Heart left ventricle (tissue), 16 donors: ENCODE results near the gene LETM1. TPM values are rescaled to one million over a fixed set of nuclear protein-coding genes. Genes with fewer than 3 reads are reported as not detected.

Experiments used
- ATAC-seq, 4 donors: fragments of 200-7000 bp; cut with Tn5 transposase; one replicate each; pipeline ENCODE4 v1.9.1; 2020 to 2022; ENCODE audit warnings: moderate library complexity in 4 of 4, mild to moderate bottlenecking in 3 of 4, moderate number of reproducible peaks in 1 of 4
- DNase-seq, 5 donors: peaks; one replicate each; pipeline ENCODE4 v3.0.0-alpha.2; 2020
- H3K27ac ChIP-seq, 12 donors: fragments of 200-600 bp; sonication (generic) in 4 of 12; one replicate each; pipeline versions ENCODE4 v1.5.0 to v1.8.0; 2016 to 2022; ENCODE audit warnings: mild to moderate bottlenecking in 2 of 12
- H3K27me3 ChIP-seq, 9 donors: fragments of 200-600 bp; sonication (generic) in 2 of 9; one replicate each; pipeline versions ENCODE4 v1.5.1 to v1.8.0; 2016 to 2022; ENCODE audit warnings: mild to moderate bottlenecking in 3 of 9
- H3K36me3 ChIP-seq, 9 donors: fragments of 200-600 bp; sonication (generic) in 2 of 9; one replicate each; pipeline versions ENCODE4 v1.5.0 to v1.8.0; 2018 to 2022; ENCODE audit warnings: mild to moderate bottlenecking in 2 of 9
- H3K4me1 ChIP-seq, 12 donors: fragments of 200-600 bp; sonication (generic) in 4 of 12; one replicate each; pipeline versions ENCODE4 v1.5.0 to v1.8.0; 2016 to 2022; ENCODE audit warnings: mild to moderate bottlenecking in 3 of 12
- H3K4me3 ChIP-seq, 12 donors: fragments of 200-600 bp; sonication (generic) in 4 of 12; one replicate each; pipeline versions ENCODE4 v1.5.0 to v1.8.0; 2017 to 2022; ENCODE audit warnings: mild to moderate bottlenecking in 9 of 12, moderate library complexity in 4 of 12
- H3K9me3 ChIP-seq, 12 donors: fragments of 200-600 bp; sonication (generic) in 4 of 12; one replicate each; pipeline versions ENCODE4 v1.5.0 to v1.8.0; 2016 to 2022; ENCODE audit warnings: mild to moderate bottlenecking in 1 of 12
- CTCF ChIP-seq, 12 donors: fragments of 200-600 bp; sonication (generic) in 4 of 12; IDR thresholded peaks; one replicate each; pipeline versions ENCODE4 v1.5.0 to v1.8.0; 2018 to 2022; ENCODE audit warnings: antibody characterized with exemption in 12 of 12, mild to moderate bottlenecking in 5 of 12
- POLR2A ChIP-seq, 2 donors: fragments of 450-650 bp; IDR thresholded peaks; one replicate each; pipeline ENCODE4 v1.6.1; 2017; ENCODE audit warnings: antibody characterized with exemption in 2 of 2, mild to moderate bottlenecking in 2 of 2, moderate library complexity in 2 of 2
- WGBS, 4 donors: extraction: QIAGEN DNeasy Blood & Tissue Kit in 2 of 4; methylation state at CpG; one replicate each; pipeline versions ENCODE4 v1.1.5 to v1.1.7; 2013 to 2018; 5-methylcytosine and 5-hydroxymethylcytosine counted together
- intact Hi-C, 10 donors: fragments of 100-400 bp; cut with DNase I; formaldehyde crosslinking; loops; one replicate each; pipeline versions ENCODE4 v1.11.1 to v1.14.2; 2022
- polyA plus RNA-seq, 2 donors: library from polyadenylated mRNA; stranded (reverse); fragments of 200-250 nt; gene quantifications; one replicate each; pipeline ENCODE4 v1.2.3, GENCODE V29; 2013
- total RNA-seq, 9 donors: library from RNA; depleted of rRNA in 2 of 9; stranded (reverse); fragments of >200 nt in 2 of 9; fragmentation: NEBNext Ultra II Directional in 3 of 9; extraction: Animal tissue kit (Norgen Biotek cat#: 25700) in 3 of 9; gene quantifications; one replicate each; pipeline versions ENCODE4 v1.1.0 to v1.2.4, GENCODE V29; 2016 to 2023
- donor health status: ischemic (EF 13 %, LVEDD 7.1; RV severe dilation, severe dysfunction).
- donor health status: healthy with polysubstance abuse.
- donor health status: DM: no; HTN: yes; CAD: no.
- donor health status: DM: no; HTN: no; CAD: no.
- donor health status: ischemic (EF 25% LVEDD 6.9; RV normal size, moderate dysfunction).
- donor health status: ischemic (EF 25% LVEDD 5.7; RV mildly dilated, moderate dysfunction).
- donor health status: healthy.
- donor health status: DM: yes; HTN: yes; CAD: no.
- donor health status: ischemic (EF 35%, LVEDD 5.7; RV mildly dilated, moderate dysfunction).
- donor health status: nonischemic (EF 11% LVEDD 7.7; RV severe dilation, severe dysfunction).
- donor health status: DM: yes; HTN: yes; CAD: no.
- donor health status: PGD.
- donor health status: ischemic (EF 29% LVEDD 5.4; RV normal size, mild dysfunction).
- donor health status: nonischemic (EF 23%, LVEDD 6.1; RV moderate dilation, normal function).

The LETM1 gene
- total and polyA plus RNA-seq, 11 donors = 22.1 to 54.7 (median 43.4) TPM

GRCh38 chr4:1899149-1900086 is 43.5 kb upstream of the LETM1 start:
- ATAC-seq (peak; percentile 71 to 93 (median 87)), DNase-seq (peak; percentile 66 to 78 (median 67))
- intact Hi-C loops = loop anchor here (1.0 to 10.0 kb wide), 7 partner anchors 42 to 153 kb away; partner anchors contain the start of gene LETM1 (in 8 of the 10)
- 20 to 26% (median 23%) methylated on average over 15 of the region's 15 CpGs for WGBS, 4 donors
- no peaks in the 10 kb centered on the region for H3K27me3 ChIP-seq
- no peaks in the 10 kb centered on the region for H3K9me3 ChIP-seq
- TF ChIP-seq POLR2A (IDR thresholded peaks at IDR 0.05) (no peak), CTCF (IDR thresholded peaks at IDR 0.05) (peak; percentile 72 to 96 (median 89))
- H3K4me3 ChIP-seq = no peak overlapping the region
- H3K36me3 ChIP-seq = peaks cover 0 to 41% (median 32%) of the 10 kb centered on the region in 9 donors
- no peak overlapping the region for H3K27ac ChIP-seq
- H3K4me1 ChIP-seq = peaks cover 0 to 14% (median 0%) of the 10 kb centered on the region in 12 donors

GRCh38 chr4:1898681-1899080 is 42.7 kb upstream of the LETM1 start:
- H3K27me3 ChIP-seq = no peaks in the 10 kb centered on the region
- WGBS, 4 donors = 58 to 92% (median 76%) methylated on average over 1 of the region's 1 CpG
- no peak for ATAC-seq
- intact Hi-C loops = loop anchor here (1.0 to 10.0 kb wide), 7 partner anchors 41 to 152 kb away; partner anchors contain the start of gene LETM1 (in 8 of the 10)
- DNase-seq = no peak
- no peaks in the 10 kb centered on the region for H3K9me3 ChIP-seq
- H3K36me3 ChIP-seq = peaks cover 0 to 34% (median 25%) of the 10 kb centered on the region in 9 donors
- TF ChIP-seq POLR2A (IDR thresholded peaks at IDR 0.05) (no peak), CTCF (IDR thresholded peaks at IDR 0.05) (no peak)
- H3K4me3 ChIP-seq = no peak overlapping the region
- H3K4me1 ChIP-seq = peaks cover 0 to 14% (median 0%) of the 10 kb centered on the region in 12 donors
- no peak overlapping the region for H3K27ac ChIP-seq

- DNase-seq (no peak), ATAC-seq (no peak)
- H3K4me3 ChIP-seq = no peak overlapping the region
- H3K27ac ChIP-seq = no peak overlapping the region
- no peaks in the 10 kb centered on the region for H3K27me3 ChIP-seq
- peaks cover 0 to 30% (median 22%) of the 10 kb centered on the region in 9 donors for H3K36me3 ChIP-seq
- H3K4me1 ChIP-seq = peaks cover 0 to 14% (median 0%) of the 10 kb centered on the region in 12 donors
- intact Hi-C loops = loop anchor here (2.0 to 10.0 kb wide), 6 partner anchors 41 to 151 kb away; partner anchors contain the start of gene LETM1 (in 8 of the 10)
- no peaks in the 10 kb centered on the region for H3K9me3 ChIP-seq
- 94 to 98% (median 97%) methylated on average over 6 of the region's 6 CpGs for WGBS, 4 donors
- TF ChIP-seq POLR2A (IDR thresholded peaks at IDR 0.05) = no peak
- no peak for TF ChIP-seq CTCF (IDR thresholded peaks at IDR 0.05)
Observed at GRCh38 chr4:1898007-1898406, 42.1 kb upstream of the LETM1 start.

- H3K36me3 ChIP-seq = peaks cover 0 to 20% (median 10%) of the 10 kb centered on the region in 9 donors
- no peak overlapping the region for H3K27ac ChIP-seq
- no peaks in the 10 kb centered on the region for H3K9me3 ChIP-seq
- TF ChIP-seq POLR2A (IDR thresholded peaks at IDR 0.05) (no peak), CTCF (IDR thresholded peaks at IDR 0.05) (no peak)
- H3K4me1 ChIP-seq = peaks cover 0 to 14% (median 0%) of the 10 kb centered on the region in 12 donors
- H3K27me3 ChIP-seq = no peaks in the 10 kb centered on the region
- H3K4me3 ChIP-seq = no peak overlapping the region
- no peak for ATAC-seq
- intact Hi-C loops = loop anchor here (5.0 to 10.0 kb wide), 3 partner anchors 39 to 149 kb away; partner anchors contain the start of gene LETM1 (in 8 of the 10)
- no peak for DNase-seq
- 85 to 89% (median 87%) methylated on average over 6 of the region's 6 CpGs for WGBS, 4 donors
Observed at GRCh38 chr4:1896658-1896991, 40.7 kb upstream of the LETM1 start.
